Hematopoietic multipotent progenitor cell treated with erythropoietin and hydrocortisone succinate and interleukin-3 and kit ligand, for 15 days (in vitro differentiated cells): Measurements from ENCODE around the gene TGFBR2.

Experiments
- DNase-seq: peaks from one replicate; pipeline ENCODE4 v3.0.0-alpha.2; 2015; ENCODE audit warnings: low spot score

TGFBR2 gene

GRCh38 chr3:30637310-30638219, 31.2 kb downstream of the TGFBR2 start:
- DNase-seq, result no peak

- DNase-seq, result no peak
Measured at GRCh38 chr3:30638685-30639412, 32.4 kb downstream of the TGFBR2 start.

GRCh38 chr3:30639937-30640336, 33.5 kb downstream of the TGFBR2 start:
- DNase-seq, result no peak

- DNase-seq, result no peak
Measured at GRCh38 chr3:30640851-30641250, 34.5 kb downstream of the TGFBR2 start.

GRCh38 chr3:30641416-30642251, 35.2 kb downstream of the TGFBR2 start:
- DNase-seq, result no peak

GRCh38 chr3:30642849-30643361, 36.5 kb downstream of the TGFBR2 start:
- DNase-seq, result no peak

GRCh38 chr3:30643763-30644462, 37.5 kb downstream of the TGFBR2 start:
- DNase-seq, result no peak

GRCh38 chr3:30644615-30645014, 38.2 kb downstream of the TGFBR2 start:
- DNase-seq, result no peak

GRCh38 chr3:30645077-30645476, 38.7 kb downstream of the TGFBR2 start:
- DNase-seq, result no peak

- DNase-seq, result no peak
Measured at GRCh38 chr3:30646181-30646876, 39.9 kb downstream of the TGFBR2 start.

GRCh38 chr3:30646961-30647752, 40.8 kb downstream of the TGFBR2 start:
- no peak for DNase-seq

- DNase-seq, result no peak
Measured at GRCh38 chr3:30648670-30649357, 42.4 kb downstream of the TGFBR2 start.

- DNase-seq, result no peak
Measured at GRCh38 chr3:30649572-30650318, 43.3 kb downstream of the TGFBR2 start.

- no peak for DNase-seq
Measured at GRCh38 chr3:30650348-30650995, 44.1 kb downstream of the TGFBR2 start.

- no peak for DNase-seq
Measured at GRCh38 chr3:30654269-30654668, 47.9 kb downstream of the TGFBR2 start.

GRCh38 chr3:30655187-30655812, 48.9 kb downstream of the TGFBR2 start:
- no peak for DNase-seq

GRCh38 chr3:30656624-30657141, 50.3 kb downstream of the TGFBR2 start:
- DNase-seq, result no peak
